Superior temporal gyrus (tissue), 1 donor: ENCODE measurements around the gene EML5.

ENCODE experiments used
- DNase-seq: peaks from one replicate; pipeline ENCODE4 v3.0.0-alpha.2; 2016; ENCODE audit errors: extremely low spot score

EML5 gene

DNA sequence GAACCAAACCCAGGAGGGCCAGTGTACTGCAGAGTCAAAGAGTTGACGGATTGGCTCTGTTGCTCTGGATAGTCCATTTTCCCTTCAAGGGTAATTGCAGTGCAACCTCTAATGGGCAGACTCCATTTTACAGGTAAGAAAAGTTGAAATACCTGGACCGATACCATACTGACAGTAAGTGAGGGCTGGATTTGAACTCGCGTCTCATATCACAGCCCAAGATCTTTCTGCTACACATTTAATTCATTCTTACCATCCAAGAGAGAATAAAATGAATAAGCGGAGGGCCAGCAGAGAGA lies 230.3 kb downstream of the EML5 start:
- no peak for DNase-seq
